Neural progenitor cell (in vitro differentiated cells): ENCODE measurements around the gene GAB2. TPM values are rescaled to one million over a fixed set of nuclear protein-coding genes. Genes with fewer than 3 reads are reported as not detected.

Experiments used
- DNase-seq: peaks from one replicate; pipeline ENCODE4 v3.0.0-alpha.2; 2016; ENCODE audit warnings: low spot score
- H2AFZ ChIP-seq: fragments of 200-600 bp; sonication (generic); replicated peaks from 2 replicates; pipeline ENCODE4 v1.6.1; 2016; ENCODE audit warnings: antibody characterized with exemption
- H3F3A ChIP-seq: fragments of 200-600 bp; sonication (generic); 2 replicates; pipeline ENCODE4 v1.6.1; 2016; ENCODE audit warnings: antibody characterized with exemption, low read depth
- H3K27ac ChIP-seq: fragments of 200-600 bp; sonication (generic); 2 replicates; pipeline ENCODE4 v1.5.1; 2016; ENCODE audit warnings: mild to moderate bottlenecking
- H3K27me3 ChIP-seq: fragments of 200-600 bp; sonication (generic); 2 replicates; pipeline ENCODE4 v1.6.1; 2016; ENCODE audit warnings: mild to moderate bottlenecking, moderate library complexity
- H3K36me3 ChIP-seq: fragments of 200-600 bp; sonication (generic); 2 replicates; pipeline ENCODE4 v1.5.1; 2016
- H3K4me1 ChIP-seq: fragments of 200-600 bp; sonication (generic); 2 replicates; pipeline ENCODE4 v1.6.1; 2016; ENCODE audit warnings: mixed run types
- H3K4me2 ChIP-seq: fragments of 200-600 bp; sonication (generic); 2 replicates; pipeline ENCODE4 v1.6.1; 2016
- H3K4me3 ChIP-seq: fragments of 200-600 bp; sonication (generic); 2 replicates; pipeline ENCODE4 v1.5.1; 2016
- H3K79me2 ChIP-seq: fragments of 200-600 bp; sonication (generic); 2 replicates; pipeline ENCODE4 v1.6.1; 2016; ENCODE audit warnings: low read depth
- H3K9ac ChIP-seq: fragments of 200-600 bp; sonication (generic); 2 replicates; pipeline ENCODE4 v1.6.1; 2016
- H3K9me3 ChIP-seq: fragments of 200-600 bp; sonication (generic); 2 replicates; pipeline ENCODE4 v1.5.1; 2016; ENCODE audit warnings: low read depth
- H4K20me1 ChIP-seq: fragments of 200-600 bp; sonication (generic); 2 replicates; pipeline ENCODE4 v1.6.1; 2016; ENCODE audit warnings: low read depth
- H3K27ac Mint-ChIP-seq: 3 replicates; pipeline ENCODE4 v1.8.0; 2021; ENCODE audit warnings: mixed read lengths
- H3K27me3 Mint-ChIP-seq: 2 replicates; pipeline ENCODE4 v1.8.0; 2022; ENCODE audit warnings: low read depth, mild to moderate bottlenecking, inconsistent platforms, moderate library complexity, mixed read lengths; ENCODE audit not compliant: insufficient read depth
- H3K36me3 Mint-ChIP-seq: 3 replicates; pipeline ENCODE4 v1.8.0; 2021; ENCODE audit warnings: mixed read lengths
- H3K4me1 Mint-ChIP-seq: 3 replicates; pipeline ENCODE4 v1.8.0; 2021; ENCODE audit warnings: mixed read lengths
- H3K4me3 Mint-ChIP-seq: 3 replicates; pipeline ENCODE4 v1.8.0; 2021; ENCODE audit warnings: mild to moderate bottlenecking, moderate library complexity, mixed read lengths
- H3K9me3 Mint-ChIP-seq: 3 replicates; pipeline ENCODE4 v1.8.0; 2020; ENCODE audit warnings: mixed read lengths
- CTCF ChIP-seq: fragments of 200-600 bp; sonication (generic); IDR thresholded peaks from 2 replicates; pipeline ENCODE4 v1.5.1; 2017; ENCODE audit warnings: antibody characterized with exemption, mild to moderate bottlenecking
- EZH2 ChIP-seq: fragments of 200-600 bp; sonication (generic); IDR thresholded peaks from 2 replicates; pipeline ENCODE4 v1.6.1; 2017; ENCODE audit warnings: antibody characterized with exemption, mild to moderate bottlenecking, moderate library complexity
- EZH2phosphoT487 ChIP-seq: fragments of 200-600 bp; sonication (generic); IDR thresholded peaks from 2 replicates; pipeline ENCODE4 v1.6.1; 2017; ENCODE audit warnings: antibody characterized with exemption
- total RNA-seq: library from RNA; depleted of rRNA; stranded (reverse); fragments of >200 nt; gene quantifications from 2 replicates; pipeline ENCODE4 v1.2.3, GENCODE V29; 2015; ENCODE audit warnings: low replicate concordance

Gene GAB2
- total RNA-seq, 1 donor from 2014 or later: 11.1 TPM

- Histone ChIP-seq H3K27ac (no peak overlapping the region), H3K4me3 (no peak overlapping the region), H3F3A (no peaks in the 10 kb centered on the region), H3K9me3 (no peaks in the 10 kb centered on the region), H3K9ac (no peak overlapping the region), H3K27me3 (no peaks in the 10 kb centered on the region), H3K79me2 (no peaks in the 10 kb centered on the region), H3K4me2 (no peak overlapping the region), H4K20me1 (no peaks in the 10 kb centered on the region), H3K4me1 (no peaks in the 10 kb centered on the region), H3K36me3 (no peaks in the 10 kb centered on the region), H2AFZ (no peak overlapping the region)
- Mint-ChIP-seq H3K4me1 (no peaks in the 10 kb centered on the region), H3K9me3 (no peaks in the 10 kb centered on the region), H3K4me3 (no peak overlapping the region), H3K27me3 (peaks cover 5% of the 10 kb centered on the region), H3K27ac (no peak overlapping the region), H3K36me3 (peaks cover 13% of the 10 kb centered on the region)
- TF ChIP-seq CTCF (no peak), EZH2phosphoT487 (no peak), EZH2 (no peak)
- DNase-seq: no peak
These were observed 214.9 kb downstream of the GAB2 start for GRCh38 chr11:78202733-78203167.

- peak overlapping the region; percentile 76 for H3K27ac Mint-ChIP-seq
- Histone ChIP-seq H3K36me3 (no peaks in the 10 kb centered on the region), H4K20me1 (no peaks in the 10 kb centered on the region)
These were observed 216.4 kb downstream of the GAB2 start for GRCh38 chr11:78201096-78201818.

GRCh38 chr11:78200553-78200952 is 217.1 kb downstream of the GAB2 start:
- no peak overlapping the region for H3K9ac ChIP-seq
- no peak overlapping the region for H3K4me2 ChIP-seq
- Mint-ChIP-seq H3K4me1 (peaks cover 3% of the 10 kb centered on the region), H3K4me3 (no peak overlapping the region), H3K9me3 (no peaks in the 10 kb centered on the region), H3K27ac (no peak overlapping the region), H3K27me3 (peaks cover 5% of the 10 kb centered on the region), H3K36me3 (peaks cover 15% of the 10 kb centered on the region)
- no peak overlapping the region for H3K4me3 ChIP-seq
- no peaks in the 10 kb centered on the region for H4K20me1 ChIP-seq
- H3K27ac ChIP-seq: no peak overlapping the region
- no peaks in the 10 kb centered on the region for H3K79me2 ChIP-seq
- no peaks in the 10 kb centered on the region for H3K4me1 ChIP-seq
- no peaks in the 10 kb centered on the region for H3K9me3 ChIP-seq
- TF ChIP-seq EZH2phosphoT487 (no peak), CTCF (no peak), EZH2 (no peak)
- H3F3A ChIP-seq: no peaks in the 10 kb centered on the region
- no peak overlapping the region for H2AFZ ChIP-seq
- H3K36me3 ChIP-seq: no peaks in the 10 kb centered on the region
- H3K27me3 ChIP-seq: no peaks in the 10 kb centered on the region
- no peak for DNase-seq

More at GRCh38 chr11:78201096-78201818, 216.4 kb downstream of the GAB2 start:
- Histone ChIP-seq H3K4me2 (no peak overlapping the region), H2AFZ (no peak overlapping the region), H3K27ac (no peak overlapping the region), H3K4me1 (no peaks in the 10 kb centered on the region), H3K27me3 (no peaks in the 10 kb centered on the region), H3K9me3 (no peaks in the 10 kb centered on the region), H3K79me2 (no peaks in the 10 kb centered on the region), H3F3A (no peaks in the 10 kb centered on the region), H3K9ac (no peak overlapping the region), H3K4me3 (no peak overlapping the region)
- peaks cover 13% of the 10 kb centered on the region for H3K36me3 Mint-ChIP-seq
- no peaks in the 10 kb centered on the region for H3K9me3 Mint-ChIP-seq
- DNase-seq: no peak
- H3K4me1 Mint-ChIP-seq: peaks cover 3% of the 10 kb centered on the region
- H3K27me3 Mint-ChIP-seq: peaks cover 5% of the 10 kb centered on the region
- no peak for TF ChIP-seq CTCF
- no peak for TF ChIP-seq EZH2
- no peak for TF ChIP-seq EZH2phosphoT487
- H3K4me3 Mint-ChIP-seq: peak overlapping the region; percentile 24
